Activated T-helper 9 cell treated with anti-CD3 and anti-CD28 coated beads, Interleukin-2, amount 50 U/mL, for 16 hours (primary cell): ENCODE data around the gene OR4D6.
"Not testable (repeated sequence)": the region's sequence is repeated elsewhere in the genome, so short reads cannot be mapped to it uniquely, and the experiment has no call there.

Source experiments
- DNase-seq: peaks from one replicate; pipeline ENCODE4 v3.0.0-alpha.2; 2020; ENCODE audit warnings: low read depth

OR4D6 gene

GRCh38 chr11:59456661-59457060, at the start of gene OR4D6:
OR4D6 (plus strand) TSS chr11:59456961; CDS start chr11:59456961, 0 bp downstream.
- no peak for DNase-seq

GRCh38 chr11:59413646-59414045, 43.1 kb upstream of the OR4D6 start:
- no peak for DNase-seq

GRCh38 chr11:59415111-59415510, 41.6 kb upstream of the OR4D6 start:
- DNase-seq: no peak

- DNase-seq: no peak
These were observed 40.1 kb upstream of the OR4D6 start for GRCh38 chr11:59416613-59417012.

- no peak for DNase-seq
These were observed 39.7 kb upstream of the OR4D6 start for GRCh38 chr11:59417023-59417422.

GRCh38 chr11:59418156-59418555, 38.6 kb upstream of the OR4D6 start:
- DNase-seq: no peak

- DNase-seq: no peak
These were observed 32.9 kb upstream of the OR4D6 start for GRCh38 chr11:59423835-59424234.

GRCh38 chr11:59425131-59425530, 31.6 kb upstream of the OR4D6 start:
- no peak for DNase-seq

- no peak for DNase-seq
These were observed 30.2 kb upstream of the OR4D6 start, which contains the start of gene OR5A2 for GRCh38 chr11:59426361-59427067. OR5A2 (minus strand) TSS chr11:59426413; CDS start chr11:59422953, 3,460 bp downstream.

GRCh38 chr11:59427068-59427382, 29.7 kb upstream of the OR4D6 start:
- no peak for DNase-seq

GRCh38 chr11:59429924-59430516, 26.7 kb upstream of the OR4D6 start:
- DNase-seq: no peak

- DNase-seq: no peak
These were observed 20.6 kb upstream of the OR4D6 start, which contains the start of gene OR5A1 for GRCh38 chr11:59436169-59436568. OR5A1 (plus strand) TSS chr11:59436469; CDS start chr11:59443169, 6,700 bp downstream.

- no peak for DNase-seq
These were observed 19.0 kb upstream of the OR4D6 start for GRCh38 chr11:59437770-59438169.

GRCh38 chr11:59445624-59446023, 11.1 kb upstream of the OR4D6 start:
- DNase-seq: not testable (repeated sequence)

GRCh38 chr11:59448484-59448883, 8.3 kb upstream of the OR4D6 start:
- DNase-seq: no peak

- DNase-seq: no peak
These were observed 3.2 kb downstream of the OR4D6 start for GRCh38 chr11:59459916-59460315.

- DNase-seq: no peak
These were observed 6.5 kb downstream of the OR4D6 start for GRCh38 chr11:59463190-59463641.

- DNase-seq: no peak
These were observed 16.3 kb downstream of the OR4D6 start, which contains the start of gene OR4D10 for GRCh38 chr11:59473015-59473414. OR4D10 (plus strand) TSS chr11:59473315; CDS start chr11:59477430, 4,115 bp downstream.

- no peak for DNase-seq
These were observed 18.4 kb downstream of the OR4D6 start for GRCh38 chr11:59475176-59475575.

- no peak for DNase-seq
These were observed 23.1 kb downstream of the OR4D6 start for GRCh38 chr11:59479906-59480305.

GRCh38 chr11:59480359-59480758, 23.6 kb downstream of the OR4D6 start:
- DNase-seq: no peak

GRCh38 chr11:59501931-59502330, 45.2 kb downstream of the OR4D6 start:
- no peak for DNase-seq

- no peak for DNase-seq
These were observed 46.5 kb downstream of the OR4D6 start, which contains the start of gene OR4D11 for GRCh38 chr11:59503276-59503675. OR4D11 (plus strand) TSS chr11:59503576; CDS start chr11:59503576, 0 bp downstream.
